ENCODE measurements around the gene ARHGAP32.
"Not testable (repeated sequence)": the region's sequence is repeated elsewhere in the genome, so short reads cannot be mapped to it uniquely, and the experiment has no call there.

The ARHGAP32 gene

GRCh38 chr11:128920666-128921065 is 271.5 kb downstream of the ARHGAP32 start:
- no peak for DNase-seq
- H3K4me3 ChIP-seq (ENCODE audit: low read depth, low read length): no peak overlapping the region
- no peaks in the 10 kb centered on the region for H3K27me3 ChIP-seq
- no peak for TF ChIP-seq CTCF (IDR thresholded peaks at IDR 0.05; ENCODE audit: low read depth, low read length)
- H3K36me3 ChIP-seq: no peaks in the 10 kb centered on the region
- no peaks in the 10 kb centered on the region for H3K9me3 ChIP-seq
- no peaks in the 10 kb centered on the region for H3K4me1 ChIP-seq

- H3K9me3 ChIP-seq; DNase-seq; H3K4me1 ChIP-seq; H3K27me3 ChIP-seq; H3K36me3 ChIP-seq; H3K4me3 ChIP-seq (ENCODE audit: low read depth, low read length): not testable (repeated sequence)
These were observed 272.5 kb downstream of the ARHGAP32 start for GRCh38 chr11:128919635-128920034.

- H3K36me3 ChIP-seq: no peaks in the 10 kb centered on the region
- H3K9me3 ChIP-seq: no peaks in the 10 kb centered on the region
- no peak for TF ChIP-seq CTCF (IDR thresholded peaks at IDR 0.05; ENCODE audit: low read depth, low read length)
- no peaks in the 10 kb centered on the region for H3K4me1 ChIP-seq
- no peak overlapping the region for H3K4me3 ChIP-seq (ENCODE audit: low read depth, low read length)
- no peak for DNase-seq
- H3K27me3 ChIP-seq: no peaks in the 10 kb centered on the region
These were observed 272.9 kb downstream of the ARHGAP32 start for GRCh38 chr11:128919216-128919615.

GRCh38 chr11:128917144-128917724 is 274.9 kb downstream of the ARHGAP32 start:
- TF ChIP-seq CTCF (IDR thresholded peaks at IDR 0.05; ENCODE audit: low read depth, low read length): no peak
- Histone ChIP-seq H3K4me1 (no peaks in the 10 kb centered on the region), H3K27me3 (no peaks in the 10 kb centered on the region), H3K9me3 (no peaks in the 10 kb centered on the region), H3K36me3 (no peaks in the 10 kb centered on the region), H3K4me3 (ENCODE audit: low read depth, low read length) (no peak overlapping the region)
- DNase-seq: no peak

- Histone ChIP-seq H3K27me3 (no peaks in the 10 kb centered on the region), H3K9me3 (no peaks in the 10 kb centered on the region), H3K36me3 (no peaks in the 10 kb centered on the region), H3K4me1 (no peaks in the 10 kb centered on the region), H3K4me3 (ENCODE audit: low read depth, low read length) (no peak overlapping the region)
- DNase-seq: no peak
- no peak for TF ChIP-seq CTCF (IDR thresholded peaks at IDR 0.05; ENCODE audit: low read depth, low read length)
These were observed 275.4 kb downstream of the ARHGAP32 start for GRCh38 chr11:128916681-128917080.

- H3K36me3 ChIP-seq: no peaks in the 10 kb centered on the region
- no peak for TF ChIP-seq CTCF (IDR thresholded peaks at IDR 0.05; ENCODE audit: low read depth, low read length)
These were observed 276.0 kb downstream of the ARHGAP32 start for GRCh38 chr11:128916037-128916572.

More at GRCh38 chr11:128916037-128916572, 276.0 kb downstream of the ARHGAP32 start:
- no peak for DNase-seq
- Histone ChIP-seq H3K4me3 (ENCODE audit: low read depth, low read length) (no peak overlapping the region), H3K27me3 (no peaks in the 10 kb centered on the region), H3K9me3 (no peaks in the 10 kb centered on the region), H3K4me1 (no peaks in the 10 kb centered on the region)

Data from BE2C (cell line).